Measurements from ENCODE around the gene TCF4.

Gene TCF4

DNA sequence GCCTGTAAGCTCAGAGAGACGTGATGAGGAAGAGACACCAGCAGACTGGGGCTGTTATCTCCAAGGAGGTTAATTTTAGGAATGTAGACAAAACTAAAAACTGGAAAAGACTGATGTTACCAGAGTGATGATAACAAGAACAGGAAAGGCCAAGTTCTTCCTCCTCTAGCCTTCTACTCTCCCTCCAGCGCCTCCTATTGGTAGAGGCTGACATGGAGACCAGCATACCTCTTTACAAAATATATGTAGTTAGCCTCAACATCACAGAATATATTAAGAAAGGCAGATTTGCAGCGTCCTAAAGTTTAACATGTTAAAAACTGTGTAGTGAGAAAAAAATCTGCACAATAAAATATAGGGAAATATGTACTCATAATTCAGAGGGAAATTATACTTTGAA, 66.0 kb downstream of the TCF4 start:
- CTCF ChIA-PET = no interaction called here
- peak; percentile 20 for DNase-seq (ENCODE audit: extremely low spot score)
- POLR2A ChIA-PET = no interaction called here
- no peak for TF ChIP-seq L3MBTL2 (conservative IDR thresholded peaks at IDR 0.05)
- TF ChIP-seq HDGF (IDR thresholded peaks at IDR 0.05; ENCODE audit: borderline replicate concordance) = no peak
- TF ChIP-seq, protein P1, sequence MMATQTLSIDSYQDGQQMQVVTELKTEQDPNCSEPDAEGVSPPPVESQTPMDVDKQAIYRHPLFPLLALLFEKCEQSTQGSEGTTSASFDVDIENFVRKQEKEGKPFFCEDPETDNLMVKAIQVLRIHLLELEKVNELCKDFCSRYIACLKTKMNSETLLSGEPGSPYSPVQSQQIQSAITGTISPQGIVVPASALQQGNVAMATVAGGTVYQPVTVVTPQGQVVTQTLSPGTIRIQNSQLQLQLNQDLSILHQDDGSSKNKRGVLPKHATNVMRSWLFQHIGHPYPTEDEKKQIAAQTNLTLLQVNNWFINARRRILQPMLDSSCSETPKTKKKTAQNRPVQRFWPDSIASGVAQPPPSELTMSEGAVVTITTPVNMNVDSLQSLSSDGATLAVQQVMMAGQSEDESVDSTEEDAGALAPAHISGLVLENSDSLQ (IDR thresholded peaks at IDR 0.05) = no peak
- no peak for TF ChIP-seq ELF4 (IDR thresholded peaks at IDR 0.05)
- TF ChIP-seq BHLHE40 (IDR thresholded peaks at IDR 0.05; ENCODE audit: borderline replicate concordance) = no peak
- TF ChIP-seq ARNT (IDR thresholded peaks at IDR 0.05) = no peak
- TF ChIP-seq FOXM1 (IDR thresholded peaks at IDR 0.05; ENCODE audit: borderline replicate concordance) = no peak
- no peak for TF ChIP-seq CTBP1 (IDR thresholded peaks at IDR 0.05; ENCODE audit: borderline replicate concordance)
- no peak for TF ChIP-seq LEF1 (IDR thresholded peaks at IDR 0.05; ENCODE audit: borderline replicate concordance)
- TF ChIP-seq NFRKB (IDR thresholded peaks at IDR 0.05) = no peak
- no peak for TF ChIP-seq SUZ12 (IDR thresholded peaks at IDR 0.05)
- TF ChIP-seq FOXA1 (IDR thresholded peaks at IDR 0.05) = no peak
- no peak for TF ChIP-seq FOXK2 (IDR thresholded peaks at IDR 0.05)
- TF ChIP-seq TARDBP (IDR thresholded peaks at IDR 0.05) = no peak
- no peak for TF ChIP-seq ZNF384 (IDR thresholded peaks at IDR 0.05)
- no peak for TF ChIP-seq SP1 (IDR thresholded peaks at IDR 0.05)

DNA sequence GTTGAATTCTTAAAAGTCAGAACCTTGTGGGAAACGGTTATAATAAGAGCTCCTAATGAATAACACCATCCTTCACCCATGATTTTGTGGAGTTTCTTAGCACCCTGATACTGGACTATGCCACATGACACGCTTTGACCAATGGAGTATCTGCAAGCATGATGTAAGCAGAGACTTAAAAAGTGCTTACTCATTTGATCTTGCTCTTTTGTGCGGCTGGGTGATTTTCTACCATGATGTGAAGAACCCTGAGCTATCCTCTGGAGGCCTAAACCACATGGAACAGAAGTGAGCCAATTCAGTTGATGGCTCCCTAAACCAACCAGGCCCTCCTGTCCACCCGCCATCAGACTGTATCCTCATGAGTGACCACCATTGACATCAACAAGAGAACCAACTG, 70.9 kb downstream of the TCF4 start:
- POLR2A ChIA-PET = no interaction called here
- DNase-seq (ENCODE audit: extremely low spot score) = no peak
- CTCF ChIA-PET = no interaction called here
- no peak for TF ChIP-seq ARNT (IDR thresholded peaks at IDR 0.05)
- no peak for TF ChIP-seq SP1 (IDR thresholded peaks at IDR 0.05)
- TF ChIP-seq L3MBTL2 (conservative IDR thresholded peaks at IDR 0.05) = no peak
- no peak for TF ChIP-seq LEF1 (IDR thresholded peaks at IDR 0.05; ENCODE audit: borderline replicate concordance)
- TF ChIP-seq HDGF (IDR thresholded peaks at IDR 0.05; ENCODE audit: borderline replicate concordance) = no peak
- TF ChIP-seq, protein P1 (IDR thresholded peaks at IDR 0.05) = no peak
- no peak for TF ChIP-seq FOXK2 (IDR thresholded peaks at IDR 0.05)
- TF ChIP-seq ELF4 (IDR thresholded peaks at IDR 0.05) = no peak
- no peak for TF ChIP-seq FOXA1 (IDR thresholded peaks at IDR 0.05)
- no peak for TF ChIP-seq CTBP1 (IDR thresholded peaks at IDR 0.05; ENCODE audit: borderline replicate concordance)
- TF ChIP-seq FOXM1 (IDR thresholded peaks at IDR 0.05; ENCODE audit: borderline replicate concordance) = no peak
- no peak for TF ChIP-seq ZNF384 (IDR thresholded peaks at IDR 0.05)
- TF ChIP-seq TARDBP (IDR thresholded peaks at IDR 0.05) = no peak
- no peak for TF ChIP-seq SUZ12 (IDR thresholded peaks at IDR 0.05)
- no peak for TF ChIP-seq BHLHE40 (IDR thresholded peaks at IDR 0.05; ENCODE audit: borderline replicate concordance)
- TF ChIP-seq NFRKB (IDR thresholded peaks at IDR 0.05) = no peak

DNA sequence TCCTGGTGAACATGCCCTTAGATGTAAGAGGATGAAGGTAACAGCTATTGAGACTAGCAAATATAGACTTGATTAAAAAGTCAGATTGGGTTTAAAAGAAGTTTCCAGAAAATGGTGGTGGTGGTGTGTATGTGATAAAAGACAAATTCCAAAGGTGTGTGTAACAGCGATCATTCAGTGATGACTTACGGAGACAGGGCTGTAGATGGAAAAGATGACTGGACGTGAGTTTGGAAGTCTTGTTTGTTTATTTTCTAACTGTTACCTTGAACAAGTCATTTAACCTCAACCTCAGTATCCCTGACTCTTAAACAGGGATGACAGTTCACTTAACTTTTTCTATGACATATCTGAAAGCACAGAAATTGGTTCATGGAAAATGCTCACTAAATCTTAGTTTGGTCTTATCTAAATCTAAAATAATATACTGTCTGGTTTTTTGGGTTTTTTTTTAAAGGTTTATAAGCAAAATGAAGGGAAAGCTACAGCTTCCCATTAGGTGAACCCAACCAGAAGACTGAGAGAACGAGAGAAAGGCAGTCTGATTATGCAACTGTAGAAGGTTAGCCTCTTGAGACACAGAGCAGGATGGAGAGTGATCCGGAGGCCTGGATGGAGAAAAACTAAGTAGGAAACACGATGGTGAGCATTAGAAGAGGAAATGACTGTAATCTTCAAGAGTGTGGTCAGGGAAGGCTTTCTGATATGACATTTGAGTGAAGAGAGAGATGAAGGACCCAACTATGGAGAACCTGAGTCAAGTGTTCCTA, 71.9 kb downstream of the TCF4 start:
- no peak for TF ChIP-seq HDGF (IDR thresholded peaks at IDR 0.05; ENCODE audit: borderline replicate concordance)
- TF ChIP-seq ARNT (IDR thresholded peaks at IDR 0.05) = no peak
- TF ChIP-seq L3MBTL2 (conservative IDR thresholded peaks at IDR 0.05) = no peak
- no peak for TF ChIP-seq BHLHE40 (IDR thresholded peaks at IDR 0.05; ENCODE audit: borderline replicate concordance)
- no peak for TF ChIP-seq ZNF384 (IDR thresholded peaks at IDR 0.05)
- TF ChIP-seq LEF1 (IDR thresholded peaks at IDR 0.05; ENCODE audit: borderline replicate concordance) = no peak
- TF ChIP-seq FOXK2 (IDR thresholded peaks at IDR 0.05) = no peak
- no peak for TF ChIP-seq TARDBP (IDR thresholded peaks at IDR 0.05)
- POLR2A ChIA-PET = no interaction called here
- no peak for DNase-seq (ENCODE audit: extremely low spot score)
- CTCF ChIA-PET = interaction anchor here (0.5 kb wide), 1 partner anchor 1708 kb away, joined by 4 read pairs; no protein-coding TSS in a partner anchor

DNA sequence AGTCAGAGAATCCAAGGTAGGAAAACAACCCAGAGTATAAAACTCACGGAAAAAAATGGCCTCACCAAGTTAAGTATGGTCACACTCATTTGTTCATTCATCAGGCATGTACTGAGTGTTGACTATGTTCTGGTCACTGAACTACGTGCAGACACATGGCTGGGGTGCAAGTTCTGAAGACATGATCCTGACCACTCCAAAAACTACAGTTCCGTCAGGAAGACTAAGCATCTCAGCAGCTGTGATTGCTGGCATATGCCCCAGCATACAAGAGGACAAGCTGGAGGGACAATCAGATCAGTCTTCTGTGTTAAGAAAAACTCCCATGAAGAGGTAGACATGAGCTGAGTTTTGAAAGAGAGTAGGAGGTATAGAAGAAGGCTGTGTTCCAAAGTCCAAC, 72.8 kb downstream of the TCF4 start:
- no peak for TF ChIP-seq TARDBP (IDR thresholded peaks at IDR 0.05)
- TF ChIP-seq FOXK2 (IDR thresholded peaks at IDR 0.05) = no peak
- TF ChIP-seq FOXM1 (IDR thresholded peaks at IDR 0.05; ENCODE audit: borderline replicate concordance) = no peak
- no peak for TF ChIP-seq L3MBTL2 (conservative IDR thresholded peaks at IDR 0.05)
- TF ChIP-seq ARNT (IDR thresholded peaks at IDR 0.05) = no peak
- TF ChIP-seq, protein P1 (IDR thresholded peaks at IDR 0.05) = no peak
- TF ChIP-seq SP1 (IDR thresholded peaks at IDR 0.05) = no peak
- TF ChIP-seq NFRKB (IDR thresholded peaks at IDR 0.05) = no peak
- no peak for TF ChIP-seq LEF1 (IDR thresholded peaks at IDR 0.05; ENCODE audit: borderline replicate concordance)
- no peak for TF ChIP-seq ELF4 (IDR thresholded peaks at IDR 0.05)
- TF ChIP-seq SUZ12 (IDR thresholded peaks at IDR 0.05) = no peak
- DNase-seq (ENCODE audit: extremely low spot score) = no peak
- POLR2A ChIA-PET = no interaction called here
- CTCF ChIA-PET = interaction anchor here (0.5 kb wide), 1 partner anchor 1707 kb away, joined by 4 read pairs; no protein-coding TSS in a partner anchor

DNA sequence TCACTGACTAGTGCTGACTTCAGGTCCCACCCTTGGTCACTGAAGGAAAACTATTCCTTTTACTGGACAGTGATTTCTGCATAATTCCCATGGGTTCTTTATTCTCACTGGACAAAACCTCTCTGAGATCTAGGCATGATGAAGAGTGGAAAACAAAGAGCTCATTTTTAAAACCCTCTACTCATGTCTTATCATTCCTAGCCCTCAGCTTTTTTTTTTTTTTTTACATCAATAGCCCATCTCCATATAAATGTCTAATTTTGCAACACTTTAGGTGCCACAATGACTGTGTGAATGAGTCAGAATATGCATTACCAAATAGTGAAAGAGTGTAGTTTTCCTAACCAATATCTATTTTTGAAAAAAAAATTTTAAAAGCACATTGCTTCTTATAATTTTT, 74.8 kb downstream of the TCF4 start:
- TF ChIP-seq FOXK2 (IDR thresholded peaks at IDR 0.05) = no peak
- no peak for TF ChIP-seq ZNF384 (IDR thresholded peaks at IDR 0.05)
- no peak for TF ChIP-seq SP1 (IDR thresholded peaks at IDR 0.05)
- DNase-seq (ENCODE audit: extremely low spot score) = no peak
- CTCF ChIA-PET = interaction anchor here (0.7 kb wide), 1 partner anchor 15 kb away, joined by 3 read pairs; no protein-coding TSS in a partner anchor
- POLR2A ChIA-PET = no interaction called here

DNA sequence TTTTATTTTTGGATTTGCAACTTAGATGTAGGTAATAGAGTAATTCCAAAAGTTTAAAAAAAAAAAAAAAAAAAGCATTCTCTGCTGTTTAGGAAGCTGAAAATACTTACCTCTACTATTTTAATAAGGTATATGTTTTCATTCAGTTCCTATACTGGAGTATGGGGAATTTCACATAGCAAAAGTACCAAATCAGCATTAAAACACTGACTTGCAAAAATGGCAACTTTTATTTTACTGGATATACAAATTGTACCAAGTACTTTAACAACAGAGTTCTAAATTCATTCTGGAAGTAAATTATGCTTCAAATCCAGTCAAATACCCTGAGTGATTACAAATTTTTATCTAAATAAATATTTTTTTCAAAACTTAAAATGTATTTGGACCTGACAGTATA, 76.7 kb downstream of the TCF4 start:
- DNase-seq (ENCODE audit: extremely low spot score) = no peak
- TF ChIP-seq HDGF (IDR thresholded peaks at IDR 0.05; ENCODE audit: borderline replicate concordance) = no peak
- no peak for TF ChIP-seq CTBP1 (IDR thresholded peaks at IDR 0.05; ENCODE audit: borderline replicate concordance)
- no peak for TF ChIP-seq LEF1 (IDR thresholded peaks at IDR 0.05; ENCODE audit: borderline replicate concordance)
- TF ChIP-seq ARNT (IDR thresholded peaks at IDR 0.05) = no peak
- no peak for TF ChIP-seq ELF4 (IDR thresholded peaks at IDR 0.05)
- TF ChIP-seq SP1 (IDR thresholded peaks at IDR 0.05) = no peak
- TF ChIP-seq FOXA1 (IDR thresholded peaks at IDR 0.05) = no peak
- TF ChIP-seq, protein P1 (IDR thresholded peaks at IDR 0.05) = no peak
- no peak for TF ChIP-seq TARDBP (IDR thresholded peaks at IDR 0.05)
- no peak for TF ChIP-seq FOXK2 (IDR thresholded peaks at IDR 0.05)
- TF ChIP-seq NFRKB (IDR thresholded peaks at IDR 0.05) = no peak
- TF ChIP-seq FOXM1 (IDR thresholded peaks at IDR 0.05; ENCODE audit: borderline replicate concordance) = no peak
- no peak for TF ChIP-seq L3MBTL2 (conservative IDR thresholded peaks at IDR 0.05)
- TF ChIP-seq ZNF384 (IDR thresholded peaks at IDR 0.05) = no peak
- TF ChIP-seq BHLHE40 (IDR thresholded peaks at IDR 0.05; ENCODE audit: borderline replicate concordance) = no peak
- no peak for TF ChIP-seq SUZ12 (IDR thresholded peaks at IDR 0.05)
- ChIA-PET CTCF (no interaction called here), POLR2A (no interaction called here)

Data from HEK293T (cell line).